Parathyroid adenoma (tissue), 2 donors: ENCODE results near the gene TBC1D8.

Experiments
- H2AFZ ChIP-seq: fragments of 300-600 bp; sonication (generic); one replicate; pipeline ENCODE4 v1.7.0; 2017; ENCODE audit warnings: antibody characterized with exemption, mild to moderate bottlenecking
- H3K27ac ChIP-seq: fragments of 300-600 bp; sonication (generic); one replicate; pipeline ENCODE4 v1.7.0; 2017
- H3K27me3 ChIP-seq: fragments of 300-600 bp; sonication (generic); one replicate; pipeline ENCODE4 v1.7.0; 2017; ENCODE audit warnings: low read length; ENCODE audit not compliant: control insufficient read depth, insufficient read depth
- H3K36me3 ChIP-seq: fragments of 300-600 bp; sonication (generic); one replicate; pipeline ENCODE4 v1.7.0; 2017; ENCODE audit warnings: low read length; ENCODE audit not compliant: control insufficient read depth, insufficient read depth
- H3K4me1 ChIP-seq: fragments of 300-600 bp; sonication (generic); one replicate; pipeline ENCODE4 v1.7.0; 2017; ENCODE audit warnings: control low read depth
- H3K4me2 ChIP-seq: fragments of 300-600 bp; sonication (generic); one replicate; pipeline ENCODE4 v1.7.0; 2017; ENCODE audit warnings: low read length
- H3K4me3 ChIP-seq: fragments of 300-600 bp; sonication (generic); one replicate; pipeline ENCODE4 v1.7.0; 2017; ENCODE audit warnings: low read depth, low read length
- H3K79me2 ChIP-seq: fragments of 300-600 bp; sonication (generic); one replicate; pipeline ENCODE4 v1.7.0; 2017; ENCODE audit warnings: control low read depth
- H3K9ac ChIP-seq: fragments of 300-600 bp; sonication (generic); one replicate; pipeline ENCODE4 v1.7.0; 2017; ENCODE audit warnings: mild to moderate bottlenecking
- H3K9me3 ChIP-seq: fragments of 300-600 bp; sonication (generic); one replicate; pipeline ENCODE4 v1.7.0; 2017; ENCODE audit warnings: low read length; ENCODE audit not compliant: control insufficient read depth
- TF ChIP-seq, protein P1 (sequence below): fragments of 300-600 bp; sonication (generic); IDR thresholded peaks from one replicate; pipeline ENCODE4 v1.7.0; 2017; ENCODE audit warnings: antibody characterized with exemption, mild to moderate bottlenecking
- donor health status: primary hyperparathyroidism.

TBC1D8 gene

DNA sequence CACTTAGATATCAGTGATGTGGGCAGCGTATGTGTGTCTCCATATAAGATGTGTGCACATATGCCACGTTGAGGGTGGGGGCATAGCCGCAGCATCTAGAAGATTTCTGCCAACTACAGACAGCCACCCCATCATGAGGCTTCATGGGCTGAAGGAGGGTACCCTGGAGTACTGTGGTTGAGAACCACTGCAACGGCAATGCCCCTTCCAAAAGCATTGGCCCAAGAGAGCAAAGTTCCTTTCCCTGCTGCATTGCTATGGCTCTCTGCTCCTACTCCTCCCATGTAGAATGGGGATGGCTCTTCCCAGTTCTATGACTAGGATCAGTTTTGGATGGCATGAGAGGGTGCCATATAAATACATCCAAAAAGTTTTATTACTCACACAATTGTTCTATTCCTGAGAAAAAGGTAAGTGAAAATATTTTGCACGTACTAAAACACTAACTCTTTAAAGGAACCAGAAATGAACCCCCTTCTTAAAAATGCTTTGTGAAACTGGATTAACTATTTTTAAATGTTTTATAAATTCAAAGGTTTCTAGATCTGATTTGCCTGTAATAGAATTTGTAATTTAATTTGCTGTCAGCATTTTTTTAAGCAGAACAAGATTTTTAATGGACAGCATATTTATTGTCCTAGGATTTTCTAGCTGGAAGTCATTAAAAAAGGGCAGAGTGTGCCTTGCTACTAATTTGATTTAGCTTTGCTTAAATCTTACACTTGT, 153.5 kb downstream of the TBC1D8 start:
- H3K9me3 ChIP-seq: no peaks in the 10 kb centered on the region
- no peak overlapping the region for H3K27ac ChIP-seq
- no peak overlapping the region for H3K9ac ChIP-seq

DNA sequence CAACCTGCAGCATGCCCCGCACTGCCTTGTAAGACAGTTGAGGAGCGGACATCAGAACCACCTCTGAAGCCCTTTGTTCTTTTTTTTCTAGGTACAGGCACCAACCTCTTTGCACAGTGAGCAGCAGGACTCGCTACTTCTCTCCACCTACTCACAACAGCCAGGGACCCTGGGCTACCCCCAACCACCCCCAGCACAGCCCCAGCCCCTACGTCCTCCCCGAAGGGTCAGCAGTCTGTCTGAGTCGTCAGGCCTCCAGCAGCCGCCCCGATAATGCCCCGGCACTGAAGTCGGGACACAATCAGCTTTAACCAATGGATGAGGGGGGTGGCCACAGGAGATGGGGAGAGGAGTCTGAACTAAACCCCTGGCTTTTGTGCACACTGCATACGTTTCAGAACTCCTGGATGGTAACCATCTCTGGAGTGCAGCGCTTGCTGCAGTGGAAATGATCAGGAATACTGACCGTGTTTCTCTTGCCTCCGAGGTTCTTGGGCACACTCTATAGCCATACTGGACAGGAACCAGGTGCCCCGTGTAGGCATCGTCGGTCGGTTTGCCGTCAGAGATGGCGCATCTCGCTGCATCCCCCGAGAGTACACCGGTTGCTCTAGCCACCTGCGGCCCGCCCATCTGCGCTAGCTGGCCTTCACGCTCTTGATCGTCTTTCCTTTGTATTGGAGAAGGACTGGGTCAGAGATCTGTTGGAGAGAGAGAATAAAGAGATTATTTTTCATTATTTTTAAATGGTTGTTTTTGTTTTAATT, 155.7 kb downstream of the TBC1D8 start:
- Histone ChIP-seq H3K27ac (no peak overlapping the region), H3K4me1 (no peaks in the 10 kb centered on the region), H3K36me3 (no peaks in the 10 kb centered on the region), H3K27me3 (no peaks in the 10 kb centered on the region), H3K4me2 (no peak overlapping the region), H2AFZ (no peak overlapping the region), H3K4me3 (no peak overlapping the region), H3K79me2 (no peaks in the 10 kb centered on the region), H3K9me3 (no peaks in the 10 kb centered on the region), H3K9ac (no peak overlapping the region)
- TF ChIP-seq, protein P1, sequence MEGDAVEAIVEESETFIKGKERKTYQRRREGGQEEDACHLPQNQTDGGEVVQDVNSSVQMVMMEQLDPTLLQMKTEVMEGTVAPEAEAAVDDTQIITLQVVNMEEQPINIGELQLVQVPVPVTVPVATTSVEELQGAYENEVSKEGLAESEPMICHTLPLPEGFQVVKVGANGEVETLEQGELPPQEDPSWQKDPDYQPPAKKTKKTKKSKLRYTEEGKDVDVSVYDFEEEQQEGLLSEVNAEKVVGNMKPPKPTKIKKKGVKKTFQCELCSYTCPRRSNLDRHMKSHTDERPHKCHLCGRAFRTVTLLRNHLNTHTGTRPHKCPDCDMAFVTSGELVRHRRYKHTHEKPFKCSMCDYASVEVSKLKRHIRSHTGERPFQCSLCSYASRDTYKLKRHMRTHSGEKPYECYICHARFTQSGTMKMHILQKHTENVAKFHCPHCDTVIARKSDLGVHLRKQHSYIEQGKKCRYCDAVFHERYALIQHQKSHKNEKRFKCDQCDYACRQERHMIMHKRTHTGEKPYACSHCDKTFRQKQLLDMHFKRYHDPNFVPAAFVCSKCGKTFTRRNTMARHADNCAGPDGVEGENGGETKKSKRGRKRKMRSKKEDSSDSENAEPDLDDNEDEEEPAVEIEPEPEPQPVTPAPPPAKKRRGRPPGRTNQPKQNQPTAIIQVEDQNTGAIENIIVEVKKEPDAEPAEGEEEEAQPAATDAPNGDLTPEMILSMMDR: no peak

More for the DNA sequence above, 153.5 kb downstream of the TBC1D8 start:
- Histone ChIP-seq H3K4me2 (no peak overlapping the region), H3K4me3 (no peak overlapping the region), H3K27me3 (no peaks in the 10 kb centered on the region), H2AFZ (no peak overlapping the region), H3K79me2 (no peaks in the 10 kb centered on the region), H3K4me1 (no peaks in the 10 kb centered on the region), H3K36me3 (no peaks in the 10 kb centered on the region)
- TF ChIP-seq, protein P1: no peak

DNA sequence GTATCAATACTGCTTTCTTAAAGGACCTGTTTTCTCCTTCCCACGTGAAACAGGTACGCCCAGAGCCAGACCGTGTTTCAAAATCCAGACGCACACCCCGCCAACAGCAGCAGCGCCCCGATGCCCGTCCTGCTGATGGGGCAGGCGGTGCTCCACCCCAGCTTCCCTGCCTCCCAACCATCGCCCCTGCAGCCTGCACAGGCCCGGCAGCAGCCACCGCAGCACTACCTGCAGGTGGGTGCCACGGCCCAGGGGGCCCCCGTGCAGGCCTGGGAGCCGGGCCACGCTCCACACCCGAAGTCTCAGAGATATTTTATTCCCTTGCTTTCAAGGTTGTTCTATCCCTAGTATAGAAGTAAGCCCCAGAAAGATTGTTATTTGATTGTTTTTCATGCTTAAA, 157.9 kb downstream of the TBC1D8 start:
- Histone ChIP-seq H3K9me3 (no peaks in the 10 kb centered on the region), H3K27ac (no peak overlapping the region), H3K79me2 (no peaks in the 10 kb centered on the region), H2AFZ (no peak overlapping the region), H3K4me1 (no peaks in the 10 kb centered on the region), H3K4me2 (no peak overlapping the region), H3K9ac (no peak overlapping the region), H3K4me3 (no peak overlapping the region), H3K36me3 (no peaks in the 10 kb centered on the region), H3K27me3 (no peaks in the 10 kb centered on the region)
- TF ChIP-seq, protein P1: no peak

DNA sequence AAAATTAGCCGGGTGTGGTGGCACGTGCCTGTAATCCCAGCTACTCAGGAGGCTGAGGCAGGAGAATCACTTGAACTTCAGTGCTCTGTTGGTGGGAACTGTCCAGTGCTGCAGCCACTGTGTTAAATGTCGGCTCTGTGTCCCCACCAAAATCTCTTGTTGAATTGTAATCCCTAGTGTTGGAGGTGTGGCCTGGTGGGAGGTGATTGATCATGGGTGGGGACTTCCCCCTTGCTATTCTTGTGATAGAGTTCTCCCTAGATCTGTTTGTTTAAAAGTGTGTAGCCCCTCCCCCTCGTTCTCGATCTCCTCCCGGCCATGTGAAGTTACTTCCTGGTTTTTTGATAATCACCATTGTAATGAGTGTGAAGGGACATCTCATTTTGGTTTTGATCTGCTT, 158.9 kb downstream of the TBC1D8 start:
- no peaks in the 10 kb centered on the region for H3K27me3 ChIP-seq
- H2AFZ ChIP-seq: no peak overlapping the region
- no peak overlapping the region for H3K4me3 ChIP-seq
- H3K9me3 ChIP-seq: no peaks in the 10 kb centered on the region
- H3K4me1 ChIP-seq: no peaks in the 10 kb centered on the region
- TF ChIP-seq, protein P1: no peak
- H3K79me2 ChIP-seq: no peaks in the 10 kb centered on the region
- H3K36me3 ChIP-seq: no peaks in the 10 kb centered on the region
- H3K9ac ChIP-seq: no peak overlapping the region
- H3K4me2 ChIP-seq: no peak overlapping the region
- H3K27ac ChIP-seq: no peak overlapping the region
